ENCODE data around the gene PHACTR3.

- TF ChIP-seq, protein P1, sequence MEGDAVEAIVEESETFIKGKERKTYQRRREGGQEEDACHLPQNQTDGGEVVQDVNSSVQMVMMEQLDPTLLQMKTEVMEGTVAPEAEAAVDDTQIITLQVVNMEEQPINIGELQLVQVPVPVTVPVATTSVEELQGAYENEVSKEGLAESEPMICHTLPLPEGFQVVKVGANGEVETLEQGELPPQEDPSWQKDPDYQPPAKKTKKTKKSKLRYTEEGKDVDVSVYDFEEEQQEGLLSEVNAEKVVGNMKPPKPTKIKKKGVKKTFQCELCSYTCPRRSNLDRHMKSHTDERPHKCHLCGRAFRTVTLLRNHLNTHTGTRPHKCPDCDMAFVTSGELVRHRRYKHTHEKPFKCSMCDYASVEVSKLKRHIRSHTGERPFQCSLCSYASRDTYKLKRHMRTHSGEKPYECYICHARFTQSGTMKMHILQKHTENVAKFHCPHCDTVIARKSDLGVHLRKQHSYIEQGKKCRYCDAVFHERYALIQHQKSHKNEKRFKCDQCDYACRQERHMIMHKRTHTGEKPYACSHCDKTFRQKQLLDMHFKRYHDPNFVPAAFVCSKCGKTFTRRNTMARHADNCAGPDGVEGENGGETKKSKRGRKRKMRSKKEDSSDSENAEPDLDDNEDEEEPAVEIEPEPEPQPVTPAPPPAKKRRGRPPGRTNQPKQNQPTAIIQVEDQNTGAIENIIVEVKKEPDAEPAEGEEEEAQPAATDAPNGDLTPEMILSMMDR (IDR thresholded peaks at IDR 0.05; ENCODE audit: low read length): no peak
- no peak for TF ChIP-seq EZH2 (IDR thresholded peaks at IDR 0.05; ENCODE audit: borderline replicate concordance, low read length)
Measured at GRCh38 chr20:59788196-59788735, 183.9 kb downstream of the PHACTR3 start.

All from OCI-LY1 (cell line).